ENCODE results near the gene PALLD. TPM values are rescaled to one million over a fixed set of nuclear protein-coding genes. Genes with fewer than 3 reads are reported as not detected.

PALLD gene
- total RNA-seq, 4 donors from 2014 or later = 266 to 761 (median 441) TPM

GRCh38 chr4:168613869-168614268, 117.0 kb downstream of the PALLD start:
- intact Hi-C loops (cut with DNase I; ENCODE audit: low total_unique reads) = no loop called here
- Histone ChIP-seq H3K27me3 (no peaks in the 10 kb centered on the region), H3K9me3 (no peaks in the 10 kb centered on the region), H3K27ac (no peak overlapping the region), H3K4me1 (no peaks in the 10 kb centered on the region), H3K4me3 (no peak overlapping the region), H3K36me3 (no peaks in the 10 kb centered on the region)
- TF ChIP-seq, protein P1, sequence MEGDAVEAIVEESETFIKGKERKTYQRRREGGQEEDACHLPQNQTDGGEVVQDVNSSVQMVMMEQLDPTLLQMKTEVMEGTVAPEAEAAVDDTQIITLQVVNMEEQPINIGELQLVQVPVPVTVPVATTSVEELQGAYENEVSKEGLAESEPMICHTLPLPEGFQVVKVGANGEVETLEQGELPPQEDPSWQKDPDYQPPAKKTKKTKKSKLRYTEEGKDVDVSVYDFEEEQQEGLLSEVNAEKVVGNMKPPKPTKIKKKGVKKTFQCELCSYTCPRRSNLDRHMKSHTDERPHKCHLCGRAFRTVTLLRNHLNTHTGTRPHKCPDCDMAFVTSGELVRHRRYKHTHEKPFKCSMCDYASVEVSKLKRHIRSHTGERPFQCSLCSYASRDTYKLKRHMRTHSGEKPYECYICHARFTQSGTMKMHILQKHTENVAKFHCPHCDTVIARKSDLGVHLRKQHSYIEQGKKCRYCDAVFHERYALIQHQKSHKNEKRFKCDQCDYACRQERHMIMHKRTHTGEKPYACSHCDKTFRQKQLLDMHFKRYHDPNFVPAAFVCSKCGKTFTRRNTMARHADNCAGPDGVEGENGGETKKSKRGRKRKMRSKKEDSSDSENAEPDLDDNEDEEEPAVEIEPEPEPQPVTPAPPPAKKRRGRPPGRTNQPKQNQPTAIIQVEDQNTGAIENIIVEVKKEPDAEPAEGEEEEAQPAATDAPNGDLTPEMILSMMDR (IDR thresholded peaks at IDR 0.05) = no peak
- no peak for TF ChIP-seq POLR2A (IDR thresholded peaks at IDR 0.05)
- no peak for DNase-seq

GRCh38 chr4:168614281-168615057, 117.6 kb downstream of the PALLD start:
- no peaks in the 10 kb centered on the region for H3K9me3 ChIP-seq
- no peaks in the 10 kb centered on the region for H3K27me3 ChIP-seq
- no peaks in the 10 kb centered on the region for H3K36me3 ChIP-seq
- DNase-seq = no peak
- TF ChIP-seq, protein P1 (IDR thresholded peaks at IDR 0.05) = no peak
- TF ChIP-seq POLR2A (IDR thresholded peaks at IDR 0.05) = no peak
- no peak overlapping the region for H3K4me3 ChIP-seq
- no peak overlapping the region for H3K27ac ChIP-seq
- intact Hi-C loops (cut with DNase I; ENCODE audit: low total_unique reads) = no loop called here
- no peaks in the 10 kb centered on the region for H3K4me1 ChIP-seq

- no peak overlapping the region for H3K27ac ChIP-seq
- no peak for DNase-seq
- no peak for TF ChIP-seq POLR2A (IDR thresholded peaks at IDR 0.05)
- TF ChIP-seq, protein P1 (IDR thresholded peaks at IDR 0.05) = no peak
- H3K36me3 ChIP-seq = no peaks in the 10 kb centered on the region
- intact Hi-C loops (cut with DNase I; ENCODE audit: low total_unique reads) = no loop called here
- H3K4me3 ChIP-seq = no peak overlapping the region
- H3K27me3 ChIP-seq = no peaks in the 10 kb centered on the region
- no peaks in the 10 kb centered on the region for H3K9me3 ChIP-seq
- H3K4me1 ChIP-seq = no peaks in the 10 kb centered on the region
Observed at GRCh38 chr4:168615294-168616065, 118.6 kb downstream of the PALLD start.

- no peaks in the 10 kb centered on the region for H3K27me3 ChIP-seq
- no peak for DNase-seq
- H3K4me1 ChIP-seq = no peaks in the 10 kb centered on the region
- intact Hi-C loops (cut with DNase I; ENCODE audit: low total_unique reads) = no loop called here
- H3K9me3 ChIP-seq = no peaks in the 10 kb centered on the region
- no peak overlapping the region for H3K4me3 ChIP-seq
- no peak overlapping the region for H3K27ac ChIP-seq
- TF ChIP-seq, protein P1 (IDR thresholded peaks at IDR 0.05) = no peak
- TF ChIP-seq POLR2A (IDR thresholded peaks at IDR 0.05) = no peak
- no peaks in the 10 kb centered on the region for H3K36me3 ChIP-seq
Observed at GRCh38 chr4:168618577-168619265, 121.9 kb downstream of the PALLD start.
